Fibroblast of the conjunctiva (primary cell): ENCODE results near the gene EZR.
"Not testable (repeated sequence)": the region's sequence is repeated elsewhere in the genome, so short reads cannot be mapped to it uniquely, and the experiment has no call there.

Experiments
- DNase-seq: peaks from one replicate; pipeline ENCODE4 v3.0.0-alpha.2; 2010; ENCODE audit warnings: low read depth

Gene EZR

DNA sequence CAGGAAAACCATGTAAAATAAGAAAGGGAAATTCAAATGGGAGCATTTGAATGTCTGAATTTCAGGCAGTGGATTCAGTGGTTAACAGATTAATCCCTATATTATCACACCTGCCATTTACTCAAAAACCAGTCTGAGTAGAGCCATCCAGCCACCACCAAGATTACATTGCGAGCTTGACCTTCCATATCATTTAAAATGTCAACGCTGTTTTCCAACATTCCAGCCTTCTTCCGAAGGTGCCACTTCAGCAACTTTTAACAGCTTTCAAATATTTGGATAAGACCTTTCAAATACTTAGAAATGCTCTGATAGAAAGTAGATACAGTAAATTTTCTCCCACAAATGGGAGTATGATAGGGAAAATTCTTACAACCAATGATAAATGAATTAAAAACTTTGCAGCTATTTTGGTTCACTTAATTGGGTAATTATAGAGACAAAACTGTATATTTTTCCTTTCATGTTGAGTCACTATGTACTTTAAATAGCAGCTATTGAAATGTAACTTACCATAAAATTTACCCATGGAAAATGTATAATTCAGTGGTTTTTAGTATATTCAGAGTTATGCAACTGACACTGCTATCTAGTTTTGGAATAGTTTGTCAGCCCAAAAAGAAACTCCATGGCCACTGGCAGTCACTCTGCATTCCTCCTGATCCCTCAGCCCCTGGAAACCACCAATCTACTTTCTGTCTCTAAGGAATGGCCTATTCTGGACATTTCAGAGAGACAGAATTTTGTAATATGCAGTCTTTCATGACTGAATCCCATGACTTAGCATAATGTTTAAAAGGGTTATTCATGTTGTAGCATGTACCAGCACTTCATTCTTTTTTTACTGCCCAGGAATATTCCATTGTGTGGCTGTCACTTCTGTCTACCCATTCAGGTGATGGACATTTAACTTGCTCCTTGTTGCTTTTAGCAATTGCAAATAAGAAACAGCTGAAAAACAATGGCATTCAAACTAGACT is 21.5 kb downstream of the EZR start:
- DNase-seq: no peak

DNA sequence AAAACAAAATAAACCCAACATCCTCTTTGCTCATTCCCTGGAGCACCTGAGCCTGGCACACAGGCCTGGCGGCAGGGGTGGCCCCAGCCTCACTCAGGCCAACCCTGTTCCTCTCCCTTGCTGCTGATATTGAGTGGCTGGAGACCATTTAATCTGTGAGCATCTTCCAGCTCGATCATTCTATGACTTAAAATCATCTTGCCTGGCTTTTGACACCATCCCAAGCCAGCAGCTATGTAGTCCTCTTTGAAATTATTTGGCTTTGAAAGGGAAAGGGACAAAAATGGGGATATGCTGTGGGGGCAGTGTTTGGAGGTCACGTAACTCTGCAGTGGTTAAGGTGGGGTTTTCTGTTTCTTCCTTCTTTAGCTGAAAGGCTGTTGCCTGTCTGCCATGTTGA is 22.8 kb downstream of the EZR start:
- DNase-seq: no peak

- DNase-seq: no peak
Observed at GRCh38 chr6:158795516-158795915, 23.7 kb downstream of the EZR start.

- peak; percentile 24 for DNase-seq
Observed at GRCh38 chr6:158793432-158793831, 25.7 kb downstream of the EZR start.

- not testable (repeated sequence) for DNase-seq
Observed at GRCh38 chr6:158792505-158792904, 26.7 kb downstream of the EZR start.

DNA sequence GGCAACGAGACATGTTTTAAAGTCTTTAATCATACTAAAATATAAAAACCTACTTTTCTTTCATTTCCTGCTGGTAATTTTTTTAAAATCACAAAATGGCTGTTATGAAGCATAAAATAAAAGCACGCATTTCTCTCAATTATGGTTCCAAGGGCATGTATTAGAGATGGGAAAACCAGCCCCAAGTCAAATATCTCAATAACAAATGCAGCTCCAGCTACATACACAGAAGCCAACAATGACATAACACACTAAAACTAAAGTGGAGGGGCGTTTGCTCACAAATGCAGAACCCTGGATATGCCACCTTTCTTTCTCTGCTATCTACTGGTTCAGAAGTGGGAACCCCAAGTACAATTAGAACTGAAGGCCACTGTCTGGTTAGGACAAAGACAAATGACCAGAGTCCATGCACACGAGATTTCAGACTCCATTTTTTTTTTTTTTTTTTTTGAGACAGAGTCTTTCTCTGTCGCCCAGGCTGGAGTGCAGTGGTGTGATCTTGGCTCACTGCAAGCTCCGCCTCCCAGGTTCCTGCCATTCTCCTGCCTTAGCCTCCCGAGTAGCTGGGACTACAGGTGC is 27.8 kb downstream of the EZR start:
- DNase-seq: no peak

- DNase-seq: no peak
Observed at GRCh38 chr6:158789115-158789917, 29.9 kb downstream of the EZR start.

GRCh38 chr6:158787395-158787794 is 31.8 kb downstream of the EZR start:
- no peak for DNase-seq

DNA sequence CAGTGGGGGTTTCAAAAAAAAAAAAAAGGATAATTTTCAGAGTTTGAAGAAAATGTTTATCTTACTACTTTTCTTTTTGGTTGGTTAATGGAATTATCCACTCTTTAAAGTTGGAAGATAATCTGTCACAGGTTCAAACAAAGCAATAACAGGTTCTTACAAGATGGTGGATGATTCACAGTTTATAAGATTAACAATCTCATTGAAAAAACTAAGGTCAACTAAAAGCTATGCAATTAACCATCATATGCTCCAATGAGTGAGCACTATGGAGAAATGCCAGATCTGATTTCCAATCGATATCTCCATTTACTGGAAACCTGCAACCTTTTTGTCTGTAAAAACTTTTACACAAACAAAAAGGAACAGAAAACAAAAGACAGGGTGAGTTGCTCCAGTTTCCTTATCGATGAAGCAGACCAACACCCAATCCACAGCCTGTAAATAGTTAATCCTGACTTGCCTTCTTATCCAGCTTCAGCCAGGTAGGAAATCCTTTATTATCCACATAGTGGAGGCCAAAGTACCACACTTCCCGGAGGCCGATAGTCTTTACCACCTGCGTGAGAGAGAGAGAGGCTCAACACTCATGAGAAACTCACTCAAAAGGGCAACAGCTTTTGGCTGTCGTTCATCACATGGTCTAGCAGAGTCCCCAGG is 32.4 kb downstream of the EZR start:
- DNase-seq: no peak

- DNase-seq: no peak
Observed at GRCh38 chr6:158785036-158785435, 34.1 kb downstream of the EZR start.

GRCh38 chr6:158784505-158784904 is 34.7 kb downstream of the EZR start:
- no peak for DNase-seq

DNA sequence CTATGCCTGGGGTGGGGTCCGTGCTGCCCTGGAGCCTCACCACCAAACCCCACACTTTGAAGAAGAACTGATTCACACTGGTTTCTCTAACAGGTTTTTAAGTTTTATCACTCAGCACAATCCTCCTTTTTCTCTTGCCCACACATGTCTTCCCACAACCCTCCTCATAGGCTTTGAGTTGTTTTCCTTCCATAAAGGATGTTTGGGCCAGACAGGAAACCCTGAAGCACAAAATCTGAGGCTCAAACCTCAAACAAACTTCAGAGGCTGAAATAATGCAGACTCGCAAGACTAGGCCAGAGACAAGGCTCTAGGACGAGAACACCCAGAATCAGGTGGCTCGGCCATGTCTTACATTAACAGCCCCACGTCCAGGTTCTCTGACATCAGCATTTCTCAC is 35.3 kb downstream of the EZR start:
- DNase-seq: no peak

GRCh38 chr6:158783167-158783450 is 36.1 kb downstream of the EZR start:
- DNase-seq: no peak

- no peak for DNase-seq
Observed at GRCh38 chr6:158782432-158783166, 36.6 kb downstream of the EZR start.

- no peak for DNase-seq
Observed at GRCh38 chr6:158781692-158782373, 37.3 kb downstream of the EZR start.

DNA sequence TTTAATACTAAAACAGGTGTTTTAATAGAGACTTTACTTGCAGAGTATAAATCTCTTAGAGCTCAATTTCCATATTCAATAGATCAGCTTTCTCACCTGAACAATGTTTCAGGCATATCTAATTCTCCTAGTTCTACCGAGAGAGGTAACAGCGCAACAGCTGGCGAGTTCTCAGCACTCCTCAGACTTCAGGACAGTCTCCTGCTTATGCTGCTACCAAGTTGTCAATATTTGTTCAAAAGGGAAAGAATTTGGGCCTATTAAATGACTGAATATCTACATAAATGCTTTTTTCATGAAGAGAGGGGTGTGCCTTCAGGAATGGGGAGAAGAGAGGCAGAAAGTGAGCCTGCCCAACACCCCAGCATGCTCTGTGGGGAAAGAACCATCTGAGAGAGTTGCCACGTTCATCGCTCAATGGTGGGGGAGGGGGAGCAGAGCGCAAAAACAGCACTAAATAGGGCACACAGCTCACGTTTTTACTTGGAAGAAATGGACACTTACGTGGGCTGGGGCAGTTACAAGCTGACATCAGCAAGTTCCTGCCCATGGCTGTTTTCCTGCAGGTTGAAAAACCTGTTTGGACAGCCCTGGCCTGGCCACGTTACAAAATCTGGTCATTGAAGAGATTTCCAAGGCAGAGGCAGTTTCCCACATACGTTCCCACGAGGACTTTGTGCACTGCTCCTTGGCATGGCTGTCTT is 38.0 kb downstream of the EZR start:
- DNase-seq: no peak

GRCh38 chr6:158780246-158780884 is 38.8 kb downstream of the EZR start:
- no peak for DNase-seq

GRCh38 chr6:158778005-158778527 is 41.1 kb downstream of the EZR start:
- no peak for DNase-seq

DNA sequence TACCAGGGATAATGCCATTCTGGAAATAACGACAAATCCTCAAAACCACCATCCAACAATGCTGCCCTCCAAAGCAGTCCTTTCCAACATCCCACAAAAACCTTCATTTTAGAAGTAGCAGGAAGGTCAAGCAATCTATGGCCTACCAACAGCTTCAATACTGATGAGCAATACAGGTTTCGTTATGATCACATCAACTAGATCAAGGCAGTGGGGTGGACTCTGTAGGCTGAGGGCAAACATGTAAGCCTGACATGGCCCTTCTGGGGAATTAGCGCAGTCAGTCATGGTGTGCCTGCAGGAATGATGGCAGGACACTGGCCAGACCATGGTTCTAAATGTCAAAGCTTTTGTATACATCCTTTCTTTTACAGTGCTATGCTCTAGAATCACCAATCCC is 41.7 kb downstream of the EZR start:
- DNase-seq: no peak

DNA sequence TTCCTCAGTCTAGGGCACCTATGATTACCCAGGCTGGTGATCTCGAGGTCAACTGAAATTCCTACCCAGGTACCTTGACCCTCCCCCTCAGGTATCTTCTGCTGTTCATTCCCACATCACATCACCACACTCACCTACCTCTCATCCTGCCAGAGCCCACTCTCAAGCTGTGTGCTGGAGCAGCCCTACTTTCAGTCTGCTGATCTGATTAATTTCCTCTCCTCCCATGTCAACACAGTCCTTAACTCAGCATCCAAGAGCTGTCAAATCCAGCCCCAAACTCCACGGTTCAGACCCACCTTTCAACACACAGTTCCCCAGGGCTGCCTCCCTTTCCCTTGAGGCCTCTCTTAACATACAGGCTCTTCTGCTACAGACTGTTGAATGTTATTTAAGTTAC is 42.4 kb downstream of the EZR start:
- DNase-seq: no peak
